C4-2B (cell line): ENCODE data around the gene BCL2L14.

Experiments
- ZFX ChIP-seq: fragments of 450-650 bp; IDR thresholded peaks from 2 replicates; pipeline ENCODE4 v1.6.1; 2017
- TF ChIP-seq, protein P1 (sequence below): fragments of 450-650 bp; conservative IDR thresholded peaks from 2 replicates; pipeline ENCODE4 v1.5.1; 2017; ENCODE audit warnings: mild to moderate bottlenecking

DNA sequence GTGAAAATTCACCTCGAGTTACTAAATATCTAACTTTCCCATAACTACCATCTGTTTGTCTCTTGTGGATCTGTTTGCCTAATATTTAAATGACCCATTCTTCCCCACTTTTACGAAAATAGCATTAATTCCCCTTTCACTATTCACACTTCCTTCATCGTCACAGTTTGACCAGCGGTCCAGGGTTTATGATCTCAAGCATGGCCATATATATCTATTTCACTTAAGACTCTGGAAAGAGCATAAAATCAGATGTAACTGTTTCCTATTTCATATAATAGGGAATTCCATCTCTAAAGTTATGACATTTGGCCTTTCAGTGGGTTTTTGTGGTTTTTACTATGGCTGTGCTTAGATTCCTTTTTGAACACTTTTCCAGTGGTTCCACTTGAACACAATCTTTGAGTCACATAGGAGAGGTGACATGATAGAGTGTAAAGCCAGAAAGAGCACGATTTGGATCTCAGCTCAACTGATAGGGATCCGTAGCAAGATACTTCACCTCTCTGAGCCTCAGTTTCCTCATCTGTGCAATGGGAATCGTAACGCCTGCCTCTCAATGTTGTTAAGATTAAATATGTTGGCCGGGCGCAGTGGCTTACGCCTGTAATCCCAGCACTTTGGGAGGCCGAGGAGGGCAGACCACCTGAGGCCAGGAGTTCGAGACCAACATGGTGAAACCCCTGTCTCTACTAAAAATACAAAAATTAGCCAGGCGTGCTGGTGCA, 754 bp upstream of the BCL2L14 start:
- TF ChIP-seq, protein P1, sequence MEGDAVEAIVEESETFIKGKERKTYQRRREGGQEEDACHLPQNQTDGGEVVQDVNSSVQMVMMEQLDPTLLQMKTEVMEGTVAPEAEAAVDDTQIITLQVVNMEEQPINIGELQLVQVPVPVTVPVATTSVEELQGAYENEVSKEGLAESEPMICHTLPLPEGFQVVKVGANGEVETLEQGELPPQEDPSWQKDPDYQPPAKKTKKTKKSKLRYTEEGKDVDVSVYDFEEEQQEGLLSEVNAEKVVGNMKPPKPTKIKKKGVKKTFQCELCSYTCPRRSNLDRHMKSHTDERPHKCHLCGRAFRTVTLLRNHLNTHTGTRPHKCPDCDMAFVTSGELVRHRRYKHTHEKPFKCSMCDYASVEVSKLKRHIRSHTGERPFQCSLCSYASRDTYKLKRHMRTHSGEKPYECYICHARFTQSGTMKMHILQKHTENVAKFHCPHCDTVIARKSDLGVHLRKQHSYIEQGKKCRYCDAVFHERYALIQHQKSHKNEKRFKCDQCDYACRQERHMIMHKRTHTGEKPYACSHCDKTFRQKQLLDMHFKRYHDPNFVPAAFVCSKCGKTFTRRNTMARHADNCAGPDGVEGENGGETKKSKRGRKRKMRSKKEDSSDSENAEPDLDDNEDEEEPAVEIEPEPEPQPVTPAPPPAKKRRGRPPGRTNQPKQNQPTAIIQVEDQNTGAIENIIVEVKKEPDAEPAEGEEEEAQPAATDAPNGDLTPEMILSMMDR = no peak
- TF ChIP-seq ZFX = no peak
